Measurements from ENCODE around the gene ADCY4. TPM values are rescaled to one million over a fixed set of nuclear protein-coding genes. Genes with fewer than 3 reads are reported as not detected.

The ADCY4 gene
- total RNA-seq, 1 experiment from 2014 or later: not detected

- no peak for DNase-seq (ENCODE audit: low spot score)
These were observed 60.7 kb downstream of the ADCY4 start for GRCh38 chr14:24274101-24274543.

DNA sequence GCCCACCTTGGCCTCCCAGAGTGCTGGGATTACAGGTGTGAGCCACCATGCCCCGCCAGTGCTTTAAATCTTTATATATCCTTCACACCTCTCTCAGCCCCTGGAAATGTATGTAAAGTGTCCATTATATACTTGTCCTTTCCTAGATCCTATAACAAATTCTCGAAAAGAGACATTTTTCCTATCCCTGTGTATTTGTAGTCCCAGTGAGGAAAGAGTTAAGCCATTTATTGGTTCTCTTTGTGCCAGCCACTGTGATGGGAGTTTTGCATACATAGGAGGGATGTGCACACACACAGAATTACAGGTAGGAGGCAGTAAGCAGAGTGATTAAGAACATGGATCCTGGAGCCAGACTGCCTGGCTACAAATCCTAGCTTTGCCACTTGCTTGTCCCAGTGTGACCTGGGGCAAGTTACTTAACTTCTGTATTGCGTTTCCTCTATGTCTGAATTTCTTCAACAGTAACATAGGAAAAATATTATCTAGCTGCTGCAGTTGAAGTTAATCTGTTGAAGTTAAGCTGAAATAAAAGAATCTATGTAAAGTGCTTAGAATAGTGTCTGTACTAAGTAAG lies 61.4 kb downstream of the ADCY4 start:
- no peak for DNase-seq (ENCODE audit: low spot score)

DNA sequence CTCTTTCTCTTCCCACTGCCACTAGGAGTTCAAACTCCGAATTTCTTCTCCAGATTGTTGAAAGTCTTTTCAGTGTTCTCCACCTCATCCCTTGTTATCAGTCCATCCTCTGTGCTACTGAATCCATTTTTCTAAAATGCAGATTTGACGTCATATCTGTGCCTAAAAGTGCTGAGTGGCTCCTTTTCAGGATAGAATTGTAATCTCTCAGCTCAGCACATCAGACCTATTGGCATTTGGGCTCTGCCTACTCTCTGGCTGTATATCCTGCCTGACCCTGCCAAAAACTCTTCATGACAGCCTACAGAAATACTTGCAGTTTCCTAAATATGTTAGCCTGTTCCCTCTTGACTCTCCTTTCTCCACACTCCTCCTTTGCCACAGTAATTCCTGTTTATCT lies 62.4 kb downstream of the ADCY4 start:
- DNase-seq (ENCODE audit: low spot score): no peak

- DNase-seq (ENCODE audit: low spot score): no peak
These were observed 63.0 kb downstream of the ADCY4 start for GRCh38 chr14:24271834-24272263.

- DNase-seq (ENCODE audit: low spot score): peak; percentile 51
These were observed 63.6 kb downstream of the ADCY4 start, which contains the start of gene RABGGTA for GRCh38 chr14:24271134-24271833. Gene RABGGTA, minus strand, starts transcription at chr14:24271597. Its CDS starts 482 bp downstream, at chr14:24271115.

DNA sequence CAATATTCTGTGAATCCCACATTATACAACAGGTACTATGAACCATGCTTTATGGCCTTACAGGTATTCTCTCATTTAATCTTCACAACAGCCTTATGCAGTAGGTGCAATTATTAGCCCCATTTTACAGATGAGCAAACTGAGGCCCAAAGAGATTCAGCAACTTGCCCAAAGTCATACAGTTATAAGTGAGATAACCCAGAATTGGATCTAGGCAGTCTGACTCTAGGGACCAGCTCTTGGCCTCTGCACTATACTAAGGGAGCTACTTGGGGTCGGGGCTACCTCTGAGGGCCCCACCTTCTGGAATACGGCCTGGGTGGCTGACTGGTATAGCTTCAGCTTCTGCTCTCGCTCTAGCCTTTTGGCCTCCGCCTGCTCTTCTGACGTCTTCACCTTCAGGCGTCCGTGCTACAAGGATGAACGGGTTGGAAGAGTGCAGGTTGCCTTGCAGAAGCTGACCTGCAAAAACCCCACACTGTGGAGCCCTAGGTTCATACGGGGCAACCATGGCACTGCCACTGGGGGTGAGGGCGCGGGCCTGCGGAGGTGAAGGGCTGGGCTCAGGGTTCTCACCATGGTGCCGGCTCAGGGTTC lies 64.2 kb downstream of the ADCY4 start:
- no peak for DNase-seq (ENCODE audit: low spot score)

DNA sequence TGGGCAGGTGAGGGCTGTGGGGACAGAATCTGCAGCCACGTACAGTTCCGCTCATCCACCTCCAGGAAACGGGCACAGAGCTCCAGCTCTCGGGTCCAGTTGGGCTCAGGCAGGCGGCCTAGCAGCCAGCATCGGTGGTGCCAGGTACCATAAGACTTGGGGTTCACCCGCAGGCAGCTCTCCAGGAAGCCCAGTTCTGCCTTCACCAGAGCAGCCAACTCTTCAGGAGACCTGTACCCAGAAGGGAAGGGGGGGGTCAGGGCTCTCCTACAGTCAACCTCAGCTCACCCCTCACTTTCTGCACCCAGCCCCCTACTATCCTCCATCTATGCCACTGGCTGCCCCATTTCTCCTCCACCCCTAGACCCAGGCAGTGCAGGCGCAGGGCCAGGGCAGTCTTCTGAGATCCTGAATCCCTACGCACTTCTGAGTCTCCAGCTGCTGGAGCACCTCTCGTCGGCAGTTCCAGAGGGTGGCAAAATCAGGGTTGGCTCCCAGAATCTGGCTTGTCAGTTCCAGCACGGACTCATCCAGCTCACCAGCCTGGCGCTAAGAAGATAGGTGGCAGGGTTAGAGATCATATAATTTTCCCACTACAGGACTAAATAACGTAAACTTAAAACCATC lies 64.8 kb downstream of the ADCY4 start:
- DNase-seq (ENCODE audit: low spot score): no peak

DNA sequence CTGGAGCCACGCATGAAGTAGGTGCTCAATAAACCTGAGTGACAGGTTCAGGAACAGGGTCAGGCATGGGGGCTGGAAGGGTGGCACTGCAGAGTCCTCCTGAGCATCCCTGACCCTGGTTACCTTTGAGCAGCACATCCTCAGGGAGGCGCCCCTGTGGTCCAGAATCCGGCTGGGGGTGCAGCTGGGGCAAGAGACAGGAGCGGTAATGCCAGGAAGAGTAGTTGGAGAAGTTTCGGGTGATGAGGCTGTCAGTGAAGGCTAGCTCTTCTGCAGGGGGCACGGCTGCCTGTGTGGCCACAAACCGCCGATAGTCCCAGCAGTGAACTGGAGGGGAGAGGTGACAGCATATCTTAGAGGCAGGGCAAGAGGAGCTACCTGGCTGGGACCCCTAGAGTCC lies 65.5 kb downstream of the ADCY4 start:
- no peak for DNase-seq (ENCODE audit: low spot score)

Other genes with a start within 250 kb of the ADCY4 start
- gene PCK2, start 240.8 kb downstream of the ADCY4 start, total RNA-seq (2014; rRNA removed; shearing (Covaris generic)): 2.0 and 4.4 TPM in 2 replicates
- 32.4 and 63.4 TPM in 2 replicates for gene DCAF11, start 220.3 kb downstream of the ADCY4 start, total RNA-seq (2014; rRNA removed; shearing (Covaris generic))
- 0.72 TPM in 1 of 2 replicates, not detected in the other for gene NRL, start 220.1 kb downstream of the ADCY4 start, total RNA-seq (2014; rRNA removed; shearing (Covaris generic))
- not detected in 2 replicates for gene FITM1, start 204.4 kb downstream of the ADCY4 start, total RNA-seq (2014; rRNA removed; shearing (Covaris generic))
- gene PSME1, start 198.9 kb downstream of the ADCY4 start, total RNA-seq (2014; rRNA removed; shearing (Covaris generic)): 163 TPM in 2 replicates
- 11.3 and 15.2 TPM in 2 replicates for gene EMC9, start 193.5 kb downstream of the ADCY4 start, total RNA-seq (2014; rRNA removed; shearing (Covaris generic))
- gene PSME2, start 188.5 kb downstream of the ADCY4 start, total RNA-seq (2014; rRNA removed; shearing (Covaris generic)): 102 and 126 TPM in 2 replicates
- 30.6 and 32.1 TPM in 2 replicates for gene RNF31, start 187.6 kb downstream of the ADCY4 start, total RNA-seq (2014; rRNA removed; shearing (Covaris generic))
- 20.8 and 24.9 TPM in 2 replicates for gene IRF9, start 173.8 kb downstream of the ADCY4 start, total RNA-seq (2014; rRNA removed; shearing (Covaris generic))
- gene REC8, start 163.0 kb downstream of the ADCY4 start, total RNA-seq (2014; rRNA removed; shearing (Covaris generic)): 0.91 TPM in 1 of 2 replicates, not detected in the other
- gene IPO4, start 146.3 kb downstream of the ADCY4 start, total RNA-seq (2014; rRNA removed; shearing (Covaris generic)): 49.5 and 53.2 TPM in 2 replicates
- 45.3 and 50.8 TPM in 2 replicates for gene TM9SF1, start 139.6 kb downstream of the ADCY4 start, total RNA-seq (2014; rRNA removed; shearing (Covaris generic))
- not detected in 2 replicates for gene TSSK4, start 129.4 kb downstream of the ADCY4 start, total RNA-seq (2014; rRNA removed; shearing (Covaris generic))
- 19.8 and 38.1 TPM in 2 replicates for gene CHMP4A, start 121.6 kb downstream of the ADCY4 start, total RNA-seq (2014; rRNA removed; shearing (Covaris generic))
- gene MDP1, start 119.0 kb downstream of the ADCY4 start, total RNA-seq (2014; rRNA removed; shearing (Covaris generic)): 6.4 and 20.2 TPM in 2 replicates
- gene NEDD8, start 102.7 kb downstream of the ADCY4 start, total RNA-seq (2014; rRNA removed; shearing (Covaris generic)): 201 and 286 TPM in 2 replicates
- 49.3 and 52.7 TPM in 2 replicates for gene GMPR2, start 102.1 kb downstream of the ADCY4 start, total RNA-seq (2014; rRNA removed; shearing (Covaris generic))
- gene TINF2, start 92.4 kb downstream of the ADCY4 start, total RNA-seq (2014; rRNA removed; shearing (Covaris generic)): 36.1 and 44.5 TPM in 2 replicates
- gene TGM1, start 71.9 kb downstream of the ADCY4 start, total RNA-seq (2014; rRNA removed; shearing (Covaris generic)): 0.64 and 3.3 TPM in 2 replicates
- 14.7 and 15.2 TPM in 2 replicates for gene RABGGTA, start 63.5 kb downstream of the ADCY4 start, total RNA-seq (2014; rRNA removed; shearing (Covaris generic))
- 15.1 and 27.8 TPM in 2 replicates for gene DHRS1, start 35.3 kb downstream of the ADCY4 start, total RNA-seq (2014; rRNA removed; shearing (Covaris generic))
- gene NOP9, start 35.2 kb downstream of the ADCY4 start, total RNA-seq (2014; rRNA removed; shearing (Covaris generic)): 7.8 and 9.6 TPM in 2 replicates
- gene CIDEB, start 27.1 kb downstream of the ADCY4 start, total RNA-seq (2014; rRNA removed; shearing (Covaris generic)): not detected in 2 replicates
- 4.7 and 5.9 TPM in 2 replicates for gene LTB4R2, start 24.9 kb downstream of the ADCY4 start, total RNA-seq (2014; rRNA removed; shearing (Covaris generic))
- gene LTB4R, start 23.6 kb downstream of the ADCY4 start, total RNA-seq (2014; rRNA removed; shearing (Covaris generic)): 2.3 and 2.9 TPM in 2 replicates
- gene RIPK3, start 4.9 kb upstream of the ADCY4 start, total RNA-seq (2014; rRNA removed; shearing (Covaris generic)): not detected in 2 replicates
- not detected in 2 replicates for gene NFATC4, start 33.1 kb upstream of the ADCY4 start, total RNA-seq (2014; rRNA removed; shearing (Covaris generic))
- 0.12 and 0.69 TPM in 2 replicates for gene NYNRIN, start 63.9 kb upstream of the ADCY4 start, total RNA-seq (2014; rRNA removed; shearing (Covaris generic))
- 0.17 TPM in 1 of 2 replicates, not detected in the other for gene CBLN3, start 94.6 kb upstream of the ADCY4 start, total RNA-seq (2014; rRNA removed; shearing (Covaris generic))
- 15.4 and 19.5 TPM in 2 replicates for gene KHNYN, start 94.9 kb upstream of the ADCY4 start, total RNA-seq (2014; rRNA removed; shearing (Covaris generic))
- gene SDR39U1, start 107.7 kb upstream of the ADCY4 start, total RNA-seq (2014; rRNA removed; shearing (Covaris generic)): 3.3 and 4.0 TPM in 2 replicates
- not detected in 2 replicates for gene CMA1, start 173.2 kb upstream of the ADCY4 start, total RNA-seq (2014; rRNA removed; shearing (Covaris generic))
- not detected in 2 replicates for gene CTSG, start 241.2 kb upstream of the ADCY4 start, total RNA-seq (2014; rRNA removed; shearing (Covaris generic))

All from A172 (cell line).